Keratinocyte (primary cell): ENCODE measurements around the gene PPP4C. TPM values are rescaled to one million over a fixed set of nuclear protein-coding genes. Genes with fewer than 3 reads are reported as not detected.
A peak's percentile ranks its signal among the peaks of the same experiment; 100 is the strongest.

Experiments
- DNase-seq: peaks from one replicate; pipeline ENCODE4 v3.0.0-alpha.2; 2011; ENCODE audit warnings: low read depth, missing footprints, low spot score
- FAIRE-seq: peaks from 2 replicates; lab custom pipeline; 2011; peaks lifted over from hg19 to GRCh38; lab: Jason Lieb, UNC
- H2AFZ ChIP-seq: 2 replicates; pipeline ENCODE4 v1.6.0; 2012; ENCODE audit warnings: low read length, control low read depth, inconsistent platforms; ENCODE audit not compliant: control insufficient read depth
- H3K27ac ChIP-seq: 2 replicates; pipeline ENCODE4 v1.5.1; 2011; ENCODE audit warnings: low read length; ENCODE audit not compliant: control insufficient read depth, insufficient read depth
- H3K27me3 ChIP-seq: 3 replicates; pipeline ENCODE4 v1.6.0; 2011; ENCODE audit warnings: low read length; ENCODE audit not compliant: control insufficient read depth, insufficient read depth; ENCODE audit errors: extremely low read depth
- H3K36me3 ChIP-seq, 2 experiments: 2 replicates in 1 of 2; 3 replicates in 1 of 2; pipeline ENCODE4 v1.5.1; 2011; ENCODE audit warnings: low read length in 2 of 2, mild to moderate bottlenecking in 1 of 2; ENCODE audit not compliant: control insufficient read depth in 2 of 2, insufficient read depth in 2 of 2; ENCODE audit errors: extremely low read depth in 1 of 2
- H3K4me1 ChIP-seq: 3 replicates; pipeline ENCODE4 v1.5.1; 2011; ENCODE audit warnings: low read length; ENCODE audit not compliant: control insufficient read depth, insufficient read depth; ENCODE audit errors: extremely low read depth
- H3K4me2 ChIP-seq: 3 replicates; pipeline ENCODE4 v1.6.0; 2011; ENCODE audit warnings: low read depth, low read length; ENCODE audit not compliant: control insufficient read depth, insufficient read depth; ENCODE audit errors: extremely low read depth
- H3K4me3 ChIP-seq, 3 experiments: fragments of 200-600 bp in 1 of 3; sonication (generic) in 1 of 3; 2 replicates in 2 of 3; 3 replicates in 1 of 3; pipeline ENCODE4 v1.5.1; 2011 to 2016; ENCODE audit warnings: low read length in 3 of 3, mild to moderate bottlenecking in 3 of 3, control low read depth in 2 of 3, inconsistent platforms in 1 of 3, low read depth in 1 of 3, mixed read lengths in 1 of 3, mixed run types in 1 of 3, moderate library complexity in 1 of 3; ENCODE audit not compliant: control insufficient read depth in 2 of 3, insufficient read depth in 2 of 3; ENCODE audit errors: extremely low read depth in 1 of 3
- H3K79me2 ChIP-seq: 2 replicates; pipeline ENCODE4 v1.6.0; 2012; ENCODE audit warnings: low read length; ENCODE audit not compliant: control insufficient read depth, insufficient read depth
- H3K9ac ChIP-seq: 3 replicates; pipeline ENCODE4 v1.6.0; 2011; ENCODE audit warnings: low read length; ENCODE audit not compliant: control insufficient read depth, insufficient read depth; ENCODE audit errors: extremely low read depth
- H3K9me1 ChIP-seq: 3 replicates; pipeline ENCODE4 v1.6.0; 2011; ENCODE audit warnings: low read length; ENCODE audit not compliant: control insufficient read depth, insufficient read depth; ENCODE audit errors: extremely low read depth
- H3K9me3 ChIP-seq: 2 replicates; pipeline ENCODE4 v1.5.1; 2012; ENCODE audit warnings: low read depth, low read length; ENCODE audit not compliant: control insufficient read depth
- H4K20me1 ChIP-seq: 3 replicates; pipeline ENCODE4 v1.6.0; 2011; ENCODE audit warnings: low read length; ENCODE audit not compliant: control insufficient read depth, insufficient read depth; ENCODE audit errors: extremely low read depth
- CTCF ChIP-seq, 3 experiments: IDR thresholded peaks in 1 of 3; conservative IDR thresholded peaks in 1 of 3; optimal IDR thresholded peaks in 1 of 3; 2 replicates in 2 of 3; 3 replicates in 1 of 3; pipeline versions ENCODE3 to v1.5.1; 2011; ENCODE audit warnings: low read length in 3 of 3, mild to moderate bottlenecking in 3 of 3, moderate library complexity in 2 of 3, control low read depth in 1 of 3, inconsistent platforms in 1 of 3; ENCODE audit not compliant: insufficient read depth in 2 of 3; ENCODE audit errors: extremely low read depth in 1 of 3
- EZH2 ChIP-seq: IDR thresholded peaks from one replicate; pipeline ENCODE4 v1.6.1; 2012; ENCODE audit warnings: inconsistent platforms, mild to moderate bottlenecking, low read length, moderate library complexity
- dilution Hi-C: fragments of 300-500 bp; cut with MboI; formaldehyde crosslinking; loops from one replicate; pipeline ENCODE4 v1.7.0; 2020; ENCODE audit warnings: low sequenced_read_pairs; ENCODE audit not compliant: extremely low pct_ligation_motif_present
- polyA plus RNA-seq, 5 experiments: library from polyadenylated mRNA; depleted of rRNA in 3 of 5; stranded (reverse) in 3 of 5; stranded (forward) in 1 of 5; unstranded in 1 of 5; fragments of >200 nt; gene quantifications; 1 replicate in 1 of 5; 2 replicates in 3 of 5; 3 replicates in 1 of 5; pipeline versions ENCODE4 v1.2.1 to v1.2.3, GENCODE V29; 2011 to 2012; ENCODE audit warnings: missing spikeins in 2 of 5, low read depth in 1 of 5, low replicate concordance in 1 of 5

Gene PPP4C
- polyA plus RNA-seq, 1 donor (not counting 4 experiments of a cell fraction or from before 2014, with no cell fraction given) = 124 TPM

GRCh38 chr16:30110661-30111060 lies 34.9 kb downstream of the PPP4C start:
- no peak overlapping the region for H3K4me2 ChIP-seq
- H3K27ac ChIP-seq = no peak overlapping the region
- no peaks in the 10 kb centered on the region for H4K20me1 ChIP-seq
- no peak for TF ChIP-seq EZH2
- TF ChIP-seq CTCF (optimal IDR thresholded peaks at IDR 0.05 in 1 of 3, IDR thresholded peaks at IDR 0.05 in 1 of 3, conservative IDR thresholded peaks at IDR 0.05 in 1 of 3; ENCODE audit: extremely low read depth in 1 of 3, insufficient read depth in 2 of 3, low read length in 3 of 3) = no peak
- H3K9me1 ChIP-seq = no peaks in the 10 kb centered on the region
- H3K4me3 ChIP-seq = no peak overlapping the region
- DNase-seq (no peak), FAIRE-seq (no peak)
- no peak overlapping the region for H3K9ac ChIP-seq
- dilution Hi-C loops = no loop called here
- H3K9me3 ChIP-seq = no peaks in the 10 kb centered on the region
- H3K27me3 ChIP-seq = no peaks in the 10 kb centered on the region
- H2AFZ ChIP-seq = no peak overlapping the region
- no peaks in the 10 kb centered on the region for H3K79me2 ChIP-seq
- peaks cover 0 to 8% of the 10 kb centered on the region in 2 experiments for H3K36me3 ChIP-seq
- peaks cover 10% of the 10 kb centered on the region for H3K4me1 ChIP-seq

GRCh38 chr16:30112197-30113030 lies 36.6 kb downstream of the PPP4C start:
- H3K4me3 ChIP-seq = no peak overlapping the region
- no peaks in the 10 kb centered on the region for H3K27me3 ChIP-seq
- TF ChIP-seq CTCF (optimal IDR thresholded peaks at IDR 0.05 in 1 of 3, IDR thresholded peaks at IDR 0.05 in 1 of 3, conservative IDR thresholded peaks at IDR 0.05 in 1 of 3; ENCODE audit: extremely low read depth in 1 of 3, insufficient read depth in 2 of 3, low read length in 3 of 3) (peak; percentile 54 to 99 (median 79)), EZH2 (no peak)
- no peak overlapping the region for H2AFZ ChIP-seq
- DNase-seq = no peak
- no peak overlapping the region for H3K27ac ChIP-seq
- no peaks in the 10 kb centered on the region for H3K9me3 ChIP-seq
- no peaks in the 10 kb centered on the region for H3K79me2 ChIP-seq
- no peaks in the 10 kb centered on the region for H4K20me1 ChIP-seq
- H3K4me2 ChIP-seq = no peak overlapping the region
- dilution Hi-C loops = no loop called here
- H3K9ac ChIP-seq = no peak overlapping the region
- H3K9me1 ChIP-seq = no peaks in the 10 kb centered on the region
- peaks cover 0 to 8% of the 10 kb centered on the region in 2 experiments for H3K36me3 ChIP-seq
- no peak for FAIRE-seq
- H3K4me1 ChIP-seq = peaks cover 10% of the 10 kb centered on the region
